HepG2 (cell line): ENCODE results near the gene NDUFB7. TPM values are rescaled to one million over a fixed set of nuclear protein-coding genes. Genes with fewer than 3 reads are reported as not detected.

ENCODE experiments used
- ATF7 ChIP-seq, 2 experiments: fragments of 450-650 bp in 1 of 2; sonication (generic) in 1 of 2; formaldehyde crosslinking in 1 of 2; IDR thresholded peaks; 2 replicates each; pipeline versions ENCODE4 v1.4.0 to v1.6.1; 2016 to 2020; ENCODE audit warnings: antibody characterized with exemption in 1 of 2, mild to moderate bottlenecking in 1 of 2, missing genetic modification reagents in 1 of 2
- DMAP1 ChIP-seq: IDR thresholded peaks from 2 replicates; pipeline ENCODE4 v1.6.1; 2016
- EEA1 ChIP-seq: sonication (generic); formaldehyde crosslinking; IDR thresholded peaks from 2 replicates; pipeline ENCODE4 v1.5.1; 2020; ENCODE audit warnings: mild to moderate bottlenecking, missing genetic modification reagents, borderline replicate concordance
- ELF3 ChIP-seq: IDR thresholded peaks from 2 replicates; pipeline ENCODE4 v1.6.1; 2016; ENCODE audit warnings: missing genetic modification reagents, missing compliant biosample characterization
- HES4 ChIP-seq: sonication (generic); formaldehyde crosslinking; IDR thresholded peaks from 2 replicates; pipeline ENCODE4 v1.9.0; 2021; ENCODE audit warnings: mild to moderate bottlenecking, missing genetic modification reagents, borderline replicate concordance
- HIC2 ChIP-seq: sonication (generic); formaldehyde crosslinking; IDR thresholded peaks from 2 replicates; pipeline ENCODE4 v1.9.0; 2022; ENCODE audit warnings: low read depth, missing genetic modification reagents
- KAT8 ChIP-seq: IDR thresholded peaks from 2 replicates; pipeline ENCODE4 v1.6.1; 2016; ENCODE audit warnings: missing genetic modification reagents, missing compliant biosample characterization
- KLF16 ChIP-seq, 2 experiments: sonication (generic) in 1 of 2; formaldehyde crosslinking in 1 of 2; IDR thresholded peaks; 2 replicates each; pipeline versions ENCODE4 v1.6.1 to v1.8.0; 2016 to 2023; ENCODE audit warnings: missing genetic modification reagents in 2 of 2, missing compliant biosample characterization in 1 of 2
- MIXL1 ChIP-seq: IDR thresholded peaks from 2 replicates; pipeline ENCODE4 v1.6.1; 2016
- NFIB ChIP-seq: sonication (generic); formaldehyde crosslinking; IDR thresholded peaks from 2 replicates; pipeline ENCODE4 v1.9.0; 2021; ENCODE audit warnings: missing genetic modification reagents, mild to moderate bottlenecking, borderline replicate concordance
- NFKBIZ ChIP-seq: IDR thresholded peaks from 2 replicates; pipeline ENCODE4 v1.6.1; 2018; ENCODE audit warnings: missing genetic modification reagents, missing compliant biosample characterization
- NRL ChIP-seq: sonication (generic); formaldehyde crosslinking; IDR thresholded peaks from 2 replicates; pipeline ENCODE4 v1.5.0; 2020; ENCODE audit warnings: missing genetic modification reagents, mild to moderate bottlenecking, moderate library complexity, borderline replicate concordance
- POLR2AphosphoS2 ChIP-seq: IDR thresholded peaks from 2 replicates; pipeline ENCODE4 v1.6.1; 2011; ENCODE audit warnings: low read depth, low read length, improper control_type of control experiment
- SALL1 ChIP-seq: sonication (generic); formaldehyde crosslinking; IDR thresholded peaks from 2 replicates; pipeline ENCODE4 v1.8.0; 2022; ENCODE audit warnings: mild to moderate bottlenecking, missing genetic modification reagents
- SOX13 ChIP-seq, 3 experiments: fragments of 450-650 bp in 1 of 3; sonication (generic) in 1 of 3; formaldehyde crosslinking in 1 of 3; IDR thresholded peaks in 2 of 3; conservative IDR thresholded peaks in 1 of 3; 2 replicates each; pipeline versions ENCODE4 v1.5.0 to v1.6.1; 2016 to 2020; ENCODE audit warnings: antibody characterized with exemption in 1 of 3, mild to moderate bottlenecking in 1 of 3, missing compliant biosample characterization in 1 of 3, missing genetic modification reagents in 1 of 3, moderate library complexity in 1 of 3
- THAP7 ChIP-seq: sonication (generic); formaldehyde crosslinking; IDR thresholded peaks from 2 replicates; pipeline ENCODE4 v1.8.1; 2023; ENCODE audit warnings: mild to moderate bottlenecking, missing genetic modification reagents
- ZEB1 ChIP-seq: IDR thresholded peaks from 2 replicates; pipeline ENCODE4 v1.6.1; 2012; ENCODE audit warnings: mild to moderate bottlenecking, low read depth, inconsistent platforms; ENCODE audit not compliant: insufficient replicate concordance
- ZFP41 ChIP-seq: sonication (generic); formaldehyde crosslinking; IDR thresholded peaks from 2 replicates; pipeline ENCODE4 v1.4.0; 2020; ENCODE audit warnings: mild to moderate bottlenecking, missing genetic modification reagents, borderline replicate concordance
- ZNF276 ChIP-seq: sonication (generic); formaldehyde crosslinking; IDR thresholded peaks from 2 replicates; pipeline ENCODE4 v1.4.0; 2020; ENCODE audit warnings: mild to moderate bottlenecking, low read depth, missing genetic modification reagents
- ZNF580 ChIP-seq: IDR thresholded peaks from 2 replicates; pipeline ENCODE4 v1.6.1; 2016; ENCODE audit warnings: low read depth, borderline replicate concordance
- ZNF615 ChIP-seq: sonication (generic); formaldehyde crosslinking; IDR thresholded peaks from 2 replicates; pipeline ENCODE4 v1.5.0; 2020; ENCODE audit warnings: mild to moderate bottlenecking, missing genetic modification reagents, borderline replicate concordance
- polyA plus RNA-seq, 8 experiments: library from polyadenylated mRNA; depleted of rRNA in 3 of 8; stranded (reverse) in 7 of 8; unstranded in 1 of 8; fragments of >200 nt; fragmentation: Illumina TruSeq in 4 of 8; extraction: Trizol in 4 of 8; gene quantifications; 2 replicates each; pipeline versions ENCODE4 v1.2.1 to v1.2.3, GENCODE V29; 2011 to 2016; ENCODE audit warnings: low read depth in 4 of 8, missing spikeins in 1 of 8, mixed read lengths in 1 of 8; ENCODE audit not compliant: insufficient read depth in 1 of 8
- total RNA-seq, 5 experiments: library from RNA; depleted of rRNA; stranded (reverse); fragments of >200 nt; fragmentation: Illumina TruSeq; extraction: Trizol; gene quantifications; 2 replicates each; pipeline ENCODE4 v1.2.3, GENCODE V29; 2016; ENCODE audit warnings: low read depth in 1 of 5

The NDUFB7 gene
- total and polyA plus RNA-seq, 2 of the 13 experiments (the other 11 are each of a cell fraction or from before 2014, with no cell fraction given): 156 to 198 TPM

- peak in 1 of 2 experiments; percentile 85; a peak in 2 of 4 replicates for TF ChIP-seq KLF16 (CRISPR knock-in tag; IDR thresholded peaks at IDR 0.05)
- TF ChIP-seq DMAP1 (CRISPR knock-in tag): peak; percentile 35; the same call in 1 of the 2 replicates
- TF ChIP-seq NFKBIZ (CRISPR knock-in tag): peak; percentile 40
- peak; percentile 79 for TF ChIP-seq KAT8 (CRISPR knock-in tag)
- TF ChIP-seq HES4 (CRISPR knock-in tag): no peak
- peak; percentile 98 for TF ChIP-seq ELF3
- TF ChIP-seq ZNF276 (CRISPR knock-in tag): no peak
- TF ChIP-seq POLR2AphosphoS2: no peak
- TF ChIP-seq NFIB (CRISPR knock-in tag): no peak
- peak; percentile 96 for TF ChIP-seq HIC2 (CRISPR knock-in tag)
- TF ChIP-seq ZFP41 (CRISPR knock-in tag): no peak
- peak; percentile 77 for TF ChIP-seq MIXL1 (CRISPR knock-in tag)
- no peak for TF ChIP-seq ZEB1
- peak; percentile 77; the same call in 1 of the 2 replicates for TF ChIP-seq ZNF580 (CRISPR knock-in tag)
- TF ChIP-seq SALL1: peak; percentile 77
- peak; percentile 36; the same call in 1 of the 2 replicates for TF ChIP-seq ATF7 (IDR thresholded peaks at IDR 0.05)
- no peak for TF ChIP-seq ATF7 (CRISPR knock-in tag; IDR thresholded peaks at IDR 0.05)
- no peak for TF ChIP-seq EEA1
- TF ChIP-seq THAP7 (CRISPR knock-in tag): no peak
- no peak for TF ChIP-seq NRL (CRISPR knock-in tag)
- peak; percentile 55 for TF ChIP-seq SOX13 (IDR thresholded peaks at IDR 0.05)
- peak in 1 of 2 experiments; percentile 91; a peak in 2 of 4 replicates for TF ChIP-seq SOX13 (CRISPR knock-in tag; conservative IDR thresholded peaks at IDR 0.05 in 1 of 2, IDR thresholded peaks at IDR 0.05 in 1 of 2)
- no peak for TF ChIP-seq ZNF615 (CRISPR knock-in tag)
Observed at GRCh38 chr19:14519860-14520407, 51.9 kb downstream of the NDUFB7 start (continued).
